HCT116 (cell line): Measurements from ENCODE around the gene OAS2.

Source experiments
- CTCF ChIP-seq, 3 experiments: fragments of 200-600 bp in 1 of 3; sonication (generic) in 1 of 3; IDR thresholded peaks in 2 of 3; conservative IDR thresholded peaks in 1 of 3; 2 replicates each; pipeline ENCODE4 v1.5.1; 2012 to 2017; ENCODE audit warnings: low read depth in 2 of 3, low read length in 2 of 3, antibody characterized with exemption in 1 of 3, borderline replicate concordance in 1 of 3, control low read depth in 1 of 3, mild to moderate bottlenecking in 1 of 3, mixed read lengths in 1 of 3, mixed run types in 1 of 3, moderate library complexity in 1 of 3; ENCODE audit not compliant: insufficient read depth in 1 of 3
- EZH2 ChIP-seq: fragments of 200-600 bp; sonication (generic); IDR thresholded peaks from 2 replicates; pipeline ENCODE4 v1.6.1; 2017; ENCODE audit warnings: antibody characterized with exemption, mixed run types
- FOSL1 ChIP-seq: IDR thresholded peaks from 2 replicates; pipeline ENCODE4 v1.6.1; 2012; ENCODE audit warnings: low read depth
- JUND ChIP-seq: IDR thresholded peaks from 2 replicates; pipeline ENCODE4 v1.6.1; 2012
- POLR2A ChIP-seq: IDR thresholded peaks from 2 replicates; pipeline ENCODE4 v1.7.0; 2011; ENCODE audit warnings: borderline replicate concordance; ENCODE audit not compliant: insufficient read depth, insufficient read length; ENCODE audit errors: extremely low read depth
- POLR2AphosphoS5 ChIP-seq: IDR thresholded peaks from 2 replicates; pipeline ENCODE4 v1.6.1; 2011; ENCODE audit warnings: mild to moderate bottlenecking, low read depth, low read length, moderate library complexity
- YY1 ChIP-seq: IDR thresholded peaks from 2 replicates; pipeline ENCODE4 v1.6.1; 2011; ENCODE audit warnings: low read length, low read depth, moderate library complexity, mild to moderate bottlenecking; ENCODE audit not compliant: insufficient replicate concordance; ENCODE audit errors: extremely low read depth
- ZFX ChIP-seq: fragments of 450-650 bp; IDR thresholded peaks from 2 replicates; pipeline ENCODE4 v1.6.1; 2017
- TF ChIP-seq, protein P1 (sequence below): IDR thresholded peaks from 2 replicates; pipeline ENCODE4 v1.6.1; 2012
- TF ChIP-seq, protein P2 (sequence below): IDR thresholded peaks from 2 replicates; pipeline ENCODE4 v1.6.1; 2012; ENCODE audit warnings: low read depth

DNA sequence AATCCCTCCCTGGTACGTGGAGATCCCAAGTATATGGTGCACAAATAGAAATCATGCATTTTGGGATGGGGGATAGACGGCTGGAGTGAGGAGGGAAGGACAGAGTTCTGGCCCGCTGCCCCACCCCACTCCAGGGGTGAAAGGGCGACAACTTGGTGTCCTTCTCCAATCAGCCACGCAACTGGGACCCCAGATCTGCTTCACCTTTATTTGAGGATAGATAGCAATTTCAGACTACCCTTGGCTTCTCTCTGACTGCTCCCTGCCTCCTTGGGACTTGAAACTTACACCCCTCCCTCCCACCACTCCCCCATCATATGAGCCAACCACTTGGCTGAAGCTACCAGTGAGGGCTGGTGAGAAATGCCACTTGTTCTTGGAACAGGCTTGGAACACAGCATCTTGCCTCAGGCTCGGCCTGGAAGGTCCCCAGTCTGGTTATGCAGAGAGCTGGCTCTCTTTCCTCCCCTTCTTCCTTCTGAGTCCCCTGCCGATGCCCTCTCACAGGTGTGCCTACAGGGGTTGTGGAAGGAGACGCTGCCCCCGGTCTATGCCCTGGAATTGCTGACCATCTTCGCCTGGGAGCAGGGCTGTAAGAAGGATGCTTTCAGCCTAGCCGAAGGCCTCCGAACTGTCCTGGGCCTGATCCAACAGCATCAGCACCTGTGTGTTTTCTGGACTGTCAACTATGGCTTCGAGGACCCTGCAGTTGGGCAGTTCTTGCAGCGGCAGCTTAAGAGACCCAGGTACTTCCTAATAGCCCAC lies 31.9 kb upstream of the OAS2 start:
- TF ChIP-seq CTCF (IDR thresholded peaks at IDR 0.05 in 2 of 3, conservative IDR thresholded peaks at IDR 0.05 in 1 of 3; ENCODE audit: borderline replicate concordance in 1 of 3, insufficient read depth in 1 of 3, low read depth in 2 of 3, low read length in 2 of 3): no peak
- no peak for TF ChIP-seq POLR2A
- TF ChIP-seq POLR2AphosphoS5: no peak
- TF ChIP-seq, protein P1, sequence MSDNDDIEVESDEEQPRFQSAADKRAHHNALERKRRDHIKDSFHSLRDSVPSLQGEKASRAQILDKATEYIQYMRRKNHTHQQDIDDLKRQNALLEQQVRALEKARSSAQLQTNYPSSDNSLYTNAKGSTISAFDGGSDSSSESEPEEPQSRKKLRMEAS: no peak
- no peak for TF ChIP-seq YY1
- TF ChIP-seq EZH2: no peak
- TF ChIP-seq, protein P2, sequence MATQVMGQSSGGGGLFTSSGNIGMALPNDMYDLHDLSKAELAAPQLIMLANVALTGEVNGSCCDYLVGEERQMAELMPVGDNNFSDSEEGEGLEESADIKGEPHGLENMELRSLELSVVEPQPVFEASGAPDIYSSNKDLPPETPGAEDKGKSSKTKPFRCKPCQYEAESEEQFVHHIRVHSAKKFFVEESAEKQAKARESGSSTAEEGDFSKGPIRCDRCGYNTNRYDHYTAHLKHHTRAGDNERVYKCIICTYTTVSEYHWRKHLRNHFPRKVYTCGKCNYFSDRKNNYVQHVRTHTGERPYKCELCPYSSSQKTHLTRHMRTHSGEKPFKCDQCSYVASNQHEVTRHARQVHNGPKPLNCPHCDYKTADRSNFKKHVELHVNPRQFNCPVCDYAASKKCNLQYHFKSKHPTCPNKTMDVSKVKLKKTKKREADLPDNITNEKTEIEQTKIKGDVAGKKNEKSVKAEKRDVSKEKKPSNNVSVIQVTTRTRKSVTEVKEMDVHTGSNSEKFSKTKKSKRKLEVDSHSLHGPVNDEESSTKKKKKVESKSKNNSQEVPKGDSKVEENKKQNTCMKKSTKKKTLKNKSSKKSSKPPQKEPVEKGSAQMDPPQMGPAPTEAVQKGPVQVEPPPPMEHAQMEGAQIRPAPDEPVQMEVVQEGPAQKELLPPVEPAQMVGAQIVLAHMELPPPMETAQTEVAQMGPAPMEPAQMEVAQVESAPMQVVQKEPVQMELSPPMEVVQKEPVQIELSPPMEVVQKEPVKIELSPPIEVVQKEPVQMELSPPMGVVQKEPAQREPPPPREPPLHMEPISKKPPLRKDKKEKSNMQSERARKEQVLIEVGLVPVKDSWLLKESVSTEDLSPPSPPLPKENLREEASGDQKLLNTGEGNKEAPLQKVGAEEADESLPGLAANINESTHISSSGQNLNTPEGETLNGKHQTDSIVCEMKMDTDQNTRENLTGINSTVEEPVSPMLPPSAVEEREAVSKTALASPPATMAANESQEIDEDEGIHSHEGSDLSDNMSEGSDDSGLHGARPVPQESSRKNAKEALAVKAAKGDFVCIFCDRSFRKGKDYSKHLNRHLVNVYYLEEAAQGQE: no peak
- no peak for TF ChIP-seq FOSL1
- TF ChIP-seq ZFX: no peak
- TF ChIP-seq JUND: no peak
